NCI-H1048 (cell line): ENCODE data around the gene LRRC34.

Experiments
- DNase-seq: peaks from one replicate; lab custom pipeline; 2025; lab: John Stamatoyannopoulos, UW

Gene LRRC34

DNA sequence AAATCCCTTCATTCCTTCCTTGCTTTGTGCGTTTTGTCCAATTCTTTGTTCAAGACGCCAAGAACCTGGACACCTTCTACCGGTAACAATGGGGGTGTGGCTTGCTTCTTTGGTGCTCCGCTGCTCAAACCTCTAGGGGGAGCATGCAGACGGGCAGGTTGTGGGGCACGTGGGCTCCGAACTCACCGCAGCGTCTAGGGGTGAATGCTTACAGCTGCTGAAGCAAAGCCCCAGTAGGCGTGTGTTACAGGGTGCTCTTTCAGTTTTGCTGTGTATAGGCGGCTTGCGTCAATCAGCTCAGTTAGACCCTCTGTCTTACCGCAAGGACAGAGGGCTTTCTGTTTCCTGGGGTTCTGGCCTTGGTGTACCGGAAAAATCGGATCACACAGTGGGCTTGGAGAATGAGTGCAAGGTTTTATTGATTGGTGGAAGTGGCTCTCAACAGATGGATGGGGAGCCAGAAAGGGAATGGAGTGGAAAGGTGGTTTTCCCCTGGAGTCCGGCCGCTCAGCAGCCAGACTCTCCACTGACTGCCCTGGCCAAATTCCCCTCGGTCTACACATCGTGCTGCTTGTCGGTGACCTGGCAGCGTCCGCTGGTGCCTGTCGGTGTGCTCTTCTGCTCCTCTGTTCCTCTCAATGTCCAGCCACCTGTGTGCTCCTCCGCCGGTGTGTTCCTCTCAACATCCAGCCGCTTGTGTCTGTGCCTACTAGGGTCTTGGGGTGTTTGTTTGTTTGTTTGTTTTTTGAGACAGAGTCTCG lies 1.2 kb upstream of the LRRC34 start:
- no peak for DNase-seq

DNA sequence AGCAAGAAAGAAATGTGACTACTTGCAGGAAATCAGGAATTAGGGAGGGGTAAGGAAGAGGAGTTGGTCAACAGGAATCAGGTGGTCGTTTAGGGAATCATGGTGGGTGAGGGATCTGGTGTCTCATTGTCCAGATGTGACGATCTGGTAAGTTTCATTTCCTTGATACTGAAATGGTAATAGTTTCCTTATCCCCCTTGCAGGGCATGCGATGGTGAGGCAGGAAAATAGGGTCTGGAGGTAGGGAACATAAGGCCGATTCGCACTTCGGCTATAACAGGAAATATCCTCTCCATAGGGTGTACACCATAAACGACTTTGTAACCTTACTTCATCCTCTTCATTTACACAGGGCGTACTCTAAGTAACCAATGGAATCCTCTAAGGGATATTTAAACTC lies 574 bp upstream of the LRRC34 start:
- DNase-seq, result no peak

DNA sequence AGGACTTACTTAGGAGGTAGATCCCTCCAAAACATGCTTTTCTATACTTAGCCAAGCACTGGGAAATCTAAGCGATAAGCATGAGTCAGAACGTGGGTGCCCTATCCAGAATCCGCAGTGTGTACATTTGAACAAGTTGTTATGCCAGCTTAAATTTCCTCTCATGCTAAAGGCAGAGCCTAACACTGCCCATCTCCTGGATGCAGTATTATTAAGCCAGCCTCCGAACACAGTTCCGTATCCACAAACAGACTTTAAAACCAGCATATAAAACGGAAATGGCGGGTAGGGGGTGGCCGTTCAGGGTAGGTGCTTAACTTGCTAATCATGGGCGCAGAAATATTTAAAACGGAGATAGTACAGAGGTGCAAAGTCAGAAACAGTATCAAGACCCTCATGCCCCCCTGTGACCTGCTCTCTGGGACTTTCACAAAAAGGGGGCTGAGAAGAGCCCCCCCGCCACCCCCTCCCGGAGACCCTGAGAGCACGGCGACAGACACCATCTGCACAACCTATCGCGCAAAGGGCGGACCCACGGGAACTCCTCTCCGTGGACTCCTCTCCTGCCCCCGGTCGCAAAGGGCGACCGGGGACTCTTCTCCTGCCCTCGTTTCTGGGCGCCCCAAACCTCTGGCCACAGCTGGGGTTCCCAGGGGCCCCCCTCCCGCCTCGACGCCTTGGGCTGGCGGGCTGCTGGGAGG lies 923 bp downstream of the LRRC34 start:
- DNase-seq, result no peak

DNA sequence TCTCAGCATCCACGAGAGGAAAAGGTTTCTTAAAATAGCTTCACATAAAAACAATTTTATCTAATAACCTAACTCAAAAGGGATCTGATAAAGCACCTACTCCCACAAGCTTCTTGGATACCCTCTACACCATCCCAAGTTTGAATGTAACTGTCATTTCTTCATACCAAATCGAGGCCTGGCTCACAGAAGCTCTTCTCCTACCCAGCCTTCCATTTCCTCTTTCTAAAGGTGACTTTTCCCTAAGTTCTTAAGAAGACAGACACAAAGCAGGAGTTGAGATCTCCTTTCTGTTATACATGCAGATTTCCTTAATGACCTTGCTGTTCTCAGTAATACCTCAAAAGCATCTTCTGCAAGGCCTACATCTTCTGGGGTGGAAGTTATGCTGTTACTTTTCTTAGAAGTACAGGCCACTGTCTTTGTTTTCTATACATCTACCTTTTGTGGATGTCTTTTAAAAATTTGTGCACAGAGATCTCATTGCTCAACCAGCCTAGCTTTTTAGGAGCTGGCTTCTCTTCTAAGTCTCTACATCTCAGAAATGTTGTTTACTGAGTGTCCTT lies 3.4 kb downstream of the LRRC34 start:
- no peak for DNase-seq

DNA sequence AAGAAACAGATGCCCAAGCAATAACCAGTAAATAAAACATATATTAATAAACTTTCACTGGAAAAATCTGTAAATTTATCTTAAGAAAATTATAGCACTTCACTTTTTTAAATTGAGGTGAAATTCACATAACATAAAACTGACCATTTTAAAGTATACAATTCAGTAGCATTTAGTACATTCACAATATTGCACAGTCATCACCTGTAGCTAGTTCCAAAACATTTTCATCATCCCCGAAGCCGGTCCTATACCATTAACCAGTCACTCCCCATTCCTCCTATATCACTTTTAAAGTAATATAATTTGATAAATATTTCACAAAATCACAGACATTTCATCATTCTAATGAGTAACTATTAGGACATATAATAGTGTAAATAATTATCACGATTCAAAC lies 8.0 kb downstream of the LRRC34 start:
- no peak for DNase-seq

DNA sequence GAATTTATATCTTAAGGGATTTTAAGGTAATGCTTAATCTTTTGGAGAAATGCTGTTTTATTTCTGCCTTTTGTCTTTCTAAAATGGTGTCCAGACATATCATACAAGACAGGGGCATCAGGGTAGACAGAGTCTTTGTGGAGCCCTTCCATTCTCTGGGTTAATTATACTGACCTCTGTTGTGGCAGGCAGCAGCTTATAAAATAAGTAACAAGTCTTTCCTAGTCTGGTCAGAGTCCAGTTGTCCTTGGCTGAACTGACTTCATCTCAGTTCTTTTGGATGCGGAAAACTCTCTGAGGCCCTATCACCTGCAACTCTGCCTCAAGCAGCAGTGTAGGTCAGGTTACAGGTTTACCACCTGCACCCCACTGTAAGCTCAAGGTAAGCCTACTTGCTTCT lies 20.3 kb downstream of the LRRC34 start:
- DNase-seq, result no peak

DNA sequence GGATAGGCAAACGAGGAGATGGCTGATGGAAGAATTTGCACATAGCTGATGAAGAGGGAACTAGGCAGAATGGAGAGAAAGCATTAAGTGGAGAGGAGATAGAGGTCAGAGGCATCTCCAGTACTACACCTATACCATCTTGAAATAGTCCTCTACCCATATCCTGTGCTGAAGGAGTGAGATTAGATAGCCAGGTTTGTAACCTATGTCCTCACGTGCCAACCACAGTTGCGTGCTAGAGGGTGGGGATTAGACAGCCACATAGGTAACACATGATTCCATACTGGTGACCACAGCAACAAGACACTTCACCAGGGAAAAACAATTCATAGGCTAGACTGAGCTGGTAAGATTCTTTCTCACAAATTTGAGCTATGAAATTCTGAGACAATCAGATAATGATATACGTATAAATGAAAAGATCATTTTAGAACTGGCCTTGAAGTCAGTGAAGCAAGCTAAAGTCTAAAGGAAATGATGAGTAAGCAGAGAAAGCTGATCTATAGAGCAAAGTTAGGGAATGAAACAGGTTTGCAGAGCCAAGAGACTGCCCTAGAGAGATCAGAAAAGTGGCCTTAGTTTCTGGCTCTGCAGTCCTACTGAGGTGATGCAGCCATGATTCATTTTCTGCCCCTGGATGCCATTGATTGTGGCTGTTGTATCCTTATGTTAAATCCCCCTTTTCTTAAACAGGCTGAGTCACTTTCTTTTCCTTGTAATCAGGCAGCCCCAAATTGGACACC lies 21.8 kb downstream of the LRRC34 start:
- DNase-seq, result no peak

DNA sequence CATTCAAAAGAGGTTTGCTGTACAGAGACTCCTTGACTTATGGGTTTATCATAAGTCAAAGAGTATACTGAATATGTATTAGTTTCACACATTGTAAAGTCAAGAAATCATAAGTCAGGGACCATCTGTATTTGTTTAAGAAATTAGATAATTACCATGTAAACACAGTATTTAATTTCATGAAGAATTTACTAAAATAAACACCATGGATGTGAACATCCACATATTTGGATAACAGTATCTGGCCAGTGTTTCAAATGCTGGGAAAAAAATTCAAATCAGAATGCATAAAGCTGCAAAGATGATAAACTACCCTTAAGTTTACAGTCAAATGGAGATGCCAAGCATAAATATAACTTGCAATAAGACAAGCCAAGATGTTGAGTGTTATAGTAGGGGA lies 22.5 kb downstream of the LRRC34 start:
- DNase-seq, result no peak

DNA sequence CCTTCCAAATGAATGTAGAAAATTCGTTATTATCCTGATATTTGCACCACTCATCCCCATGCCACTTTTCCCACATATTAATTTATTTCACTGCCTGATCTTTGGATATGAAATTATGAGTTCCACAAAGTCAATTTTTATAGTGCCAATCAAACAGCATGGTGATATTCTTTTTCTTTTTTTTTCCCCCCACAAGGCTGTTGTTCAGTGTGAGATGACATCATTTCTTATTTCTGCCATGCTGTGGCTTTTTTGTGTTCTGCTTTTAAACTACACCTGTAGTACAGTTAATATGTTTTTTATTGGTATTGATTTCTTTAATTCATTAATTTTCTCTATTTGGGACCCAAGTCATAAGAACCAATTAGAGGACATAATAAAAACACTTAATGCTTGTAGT lies 24.9 kb downstream of the LRRC34 start:
- DNase-seq, result no peak

DNA sequence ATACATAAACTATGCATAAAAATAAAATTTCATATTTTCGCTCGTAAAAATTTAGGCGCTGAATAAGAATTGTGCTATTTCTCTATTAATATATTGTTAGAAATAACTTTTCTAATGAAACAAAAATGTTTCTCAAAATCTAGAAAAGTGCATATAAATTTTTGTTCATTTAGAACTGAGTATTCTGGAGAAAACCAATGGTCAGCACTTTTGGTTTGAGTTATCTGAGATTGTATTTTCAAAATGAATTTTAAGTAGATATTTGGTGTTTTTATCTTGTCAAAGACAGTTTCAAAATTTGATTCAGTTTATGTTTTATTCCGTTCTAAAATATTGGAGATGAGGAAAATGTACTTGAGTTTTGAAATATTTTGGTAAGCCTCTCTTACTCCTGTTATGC lies 25.6 kb downstream of the LRRC34 start:
- no peak for DNase-seq

DNA sequence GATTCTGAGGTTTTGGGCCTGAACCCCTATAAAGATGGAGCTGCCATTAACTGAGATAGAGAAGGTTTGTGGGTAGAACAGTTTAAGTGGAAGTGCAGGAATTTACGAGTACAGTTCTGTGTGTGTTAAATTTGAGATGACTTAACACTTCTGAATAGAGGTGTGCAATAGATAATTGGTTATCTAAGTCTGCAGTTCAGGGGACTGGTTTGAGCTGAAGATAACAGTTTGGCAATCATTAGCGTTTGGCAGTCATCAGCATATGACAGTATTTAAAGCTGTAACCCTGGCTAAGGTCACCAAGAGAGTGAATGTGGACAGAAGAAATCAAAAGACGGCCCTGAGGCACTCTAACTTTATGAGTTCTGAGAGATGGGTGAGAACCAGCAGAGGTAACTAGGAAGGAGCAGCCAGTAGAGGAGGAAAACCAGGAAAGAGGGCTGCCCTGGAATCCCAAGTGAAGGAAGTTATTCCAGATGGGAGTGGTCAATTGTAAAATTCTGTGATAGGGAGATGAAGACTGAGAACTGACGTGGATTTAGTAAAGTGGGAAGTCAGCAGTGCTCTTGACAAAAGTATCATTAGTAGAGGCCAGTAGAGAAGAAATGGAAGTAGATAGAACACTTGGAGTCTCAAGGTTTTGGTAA lies 31.4 kb downstream of the LRRC34 start:
- DNase-seq, result no peak

DNA sequence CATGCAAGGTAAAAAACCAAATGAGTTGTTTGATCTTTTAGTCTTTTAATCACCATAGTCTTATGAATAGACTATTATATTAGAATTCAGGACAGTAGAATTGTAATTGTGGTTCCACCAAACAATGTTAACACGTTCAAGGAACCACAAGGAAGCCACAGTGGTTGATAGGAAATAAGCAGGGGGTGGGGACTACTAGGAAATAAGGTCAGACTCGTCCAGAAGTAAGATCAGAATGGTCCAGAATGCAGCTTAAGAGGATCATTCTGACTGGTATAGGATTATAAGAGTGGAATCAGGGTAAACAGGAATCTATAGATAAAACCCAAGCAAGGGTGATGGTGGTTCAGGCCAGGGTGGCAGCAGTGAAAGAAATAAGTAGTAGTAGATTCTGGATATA lies 32.0 kb downstream of the LRRC34 start:
- DNase-seq, result no peak

DNA sequence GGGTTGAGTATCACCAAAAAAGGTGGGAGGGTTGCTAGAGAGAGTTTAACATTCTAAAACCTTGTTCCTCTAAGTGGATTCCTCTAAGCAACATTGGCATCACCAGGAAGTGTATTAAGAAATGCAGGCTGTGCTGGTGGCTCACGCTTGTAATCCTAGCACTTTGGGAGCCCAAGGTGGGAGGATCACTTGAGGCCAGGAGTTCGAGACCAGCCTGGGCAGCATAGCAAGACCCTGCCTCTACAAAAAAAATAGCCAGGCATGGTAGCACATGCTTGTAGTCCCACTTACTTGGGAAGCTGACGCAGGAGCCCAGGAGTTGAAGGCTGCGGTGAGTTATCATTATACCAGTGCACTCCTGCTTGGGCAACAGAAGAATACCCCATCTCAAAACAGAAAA lies 34.9 kb downstream of the LRRC34 start:
- DNase-seq, result no peak

DNA sequence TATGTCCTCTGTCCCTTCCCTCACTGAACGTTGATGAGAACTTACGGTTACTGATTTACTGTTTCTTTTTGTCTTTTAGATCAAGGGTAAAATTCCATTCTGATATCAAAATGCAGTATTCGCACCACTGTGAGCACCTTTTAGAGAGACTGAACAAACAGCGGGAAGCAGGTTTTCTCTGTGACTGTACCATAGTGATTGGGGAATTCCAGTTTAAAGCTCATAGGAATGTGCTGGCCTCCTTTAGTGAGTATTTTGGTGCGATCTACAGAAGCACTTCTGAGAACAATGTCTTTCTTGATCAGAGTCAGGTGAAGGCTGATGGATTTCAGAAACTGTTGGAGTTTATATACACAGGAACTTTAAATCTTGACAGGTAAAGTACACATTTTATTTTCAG lies 38.5 kb downstream of the LRRC34 start:
- no peak for DNase-seq

DNA sequence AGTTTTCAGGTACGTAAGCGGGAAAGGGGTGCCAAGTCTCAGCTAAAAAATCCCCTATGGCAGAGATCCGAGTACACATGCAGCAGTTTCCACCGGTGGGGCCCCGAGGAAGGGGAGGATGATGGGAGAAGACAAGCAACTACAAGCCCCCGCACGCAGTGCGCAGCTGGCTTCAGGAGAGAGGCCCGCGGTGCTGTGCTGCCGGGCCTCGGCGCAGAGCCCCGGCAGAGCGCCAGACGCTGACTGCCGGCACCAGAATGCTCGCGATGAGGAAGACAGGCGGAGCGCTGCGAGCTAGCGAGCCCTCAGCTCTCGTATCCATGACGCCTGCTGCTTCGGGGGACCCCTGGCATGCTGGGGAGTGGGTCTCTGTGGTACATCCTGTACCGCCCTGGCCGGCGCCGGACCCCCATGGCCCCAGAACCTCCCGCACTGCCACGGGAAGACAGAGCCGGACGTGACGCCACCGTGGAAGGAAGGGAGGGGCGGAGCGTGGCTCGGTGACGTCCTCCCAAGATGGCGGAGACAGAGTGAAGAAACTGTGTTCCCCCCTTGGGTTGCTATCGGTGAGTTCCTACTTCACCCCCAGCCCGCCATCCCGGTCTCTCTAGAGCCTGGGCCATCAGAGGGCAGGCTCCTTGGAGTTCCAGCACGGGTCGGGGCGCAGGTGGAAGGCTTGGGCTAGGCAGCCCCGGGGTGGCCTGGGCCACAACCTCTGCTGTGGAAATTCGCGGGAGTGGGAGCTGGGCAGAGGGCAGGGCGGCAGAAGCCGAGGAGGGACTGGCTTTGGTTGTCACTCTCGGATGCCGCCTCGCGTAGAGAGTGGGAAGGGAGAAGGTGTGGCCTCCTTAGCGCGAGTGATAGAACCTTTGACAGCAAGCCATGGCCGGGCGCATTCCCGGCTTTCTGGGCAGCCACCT lies 39.5 kb downstream of the LRRC34 start, which contains the start of gene MYNN:
MYNN (plus strand) TSS at position 500 of the 920 bp plus-strand sequence. CDS start 900 bp downstream, outside the sequence.
- DNase-seq, result peak; percentile 48

DNA sequence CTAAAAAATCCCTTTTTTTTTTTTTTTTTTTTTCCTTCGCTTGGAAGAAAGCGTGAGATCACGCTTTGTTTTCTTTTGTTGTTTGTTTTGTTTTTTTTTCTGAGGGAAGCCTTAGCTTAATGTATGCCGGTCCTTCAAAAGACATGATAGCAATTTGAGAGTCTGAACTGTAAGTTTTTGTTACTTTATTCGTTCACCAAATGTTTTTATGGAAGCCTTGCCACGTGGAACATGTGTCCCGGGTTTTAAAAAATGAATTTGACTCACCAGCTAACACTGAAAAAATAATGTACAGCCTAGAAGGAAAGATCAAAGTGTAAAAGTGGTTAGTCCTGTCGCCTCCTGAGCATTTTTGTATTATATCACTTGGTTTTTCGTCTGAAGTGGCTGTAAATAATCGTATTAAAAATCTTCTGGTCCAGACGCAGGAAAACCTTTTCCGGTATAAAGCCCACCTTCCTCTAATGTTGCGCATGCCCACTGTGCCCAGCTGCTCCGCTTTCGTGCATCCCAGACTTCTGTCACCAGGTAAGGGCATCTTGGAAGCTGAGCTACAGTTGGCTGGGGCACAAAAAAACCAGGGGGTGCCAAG lies 40.3 kb downstream of the LRRC34 start:
- peak; percentile 50 for DNase-seq

DNA sequence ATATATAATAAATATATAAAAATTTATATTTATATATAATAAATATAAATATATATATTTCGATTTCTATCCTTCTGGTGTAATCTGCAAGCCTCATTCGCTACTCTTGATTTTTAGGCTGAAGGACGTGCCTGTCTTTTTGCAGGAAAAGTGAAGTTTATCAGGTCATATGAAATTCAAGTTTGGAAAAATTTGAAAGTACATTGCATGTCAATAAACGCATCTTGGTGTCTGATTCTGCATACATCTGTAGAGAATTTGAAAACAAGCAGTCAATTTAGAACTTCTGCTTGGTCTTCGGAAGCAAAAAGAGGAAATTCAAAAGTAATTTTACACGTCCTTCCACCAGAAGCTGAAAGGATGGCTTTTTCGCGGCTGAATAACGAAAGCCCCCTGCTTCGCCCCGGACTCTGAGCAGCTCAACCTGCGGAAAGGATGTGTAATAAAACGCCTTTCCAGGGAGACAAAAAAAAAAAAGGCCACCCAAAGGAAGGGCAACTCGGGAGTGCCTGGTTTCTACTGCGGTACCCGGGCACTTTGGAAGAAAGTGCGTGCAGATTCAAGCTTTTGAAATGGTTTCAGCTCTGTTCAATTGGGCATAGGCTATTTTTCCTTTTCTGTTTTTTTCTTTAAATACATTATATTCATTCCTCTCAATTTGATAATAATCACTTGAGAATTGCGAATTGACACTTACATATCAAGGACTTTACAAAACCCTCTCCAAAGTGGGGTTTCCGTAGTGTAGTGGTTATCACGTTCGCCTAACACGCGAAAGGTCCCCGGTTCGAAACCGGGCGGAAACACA lies 41.0 kb downstream of the LRRC34 start:
- DNase-seq, result peak; percentile 67

DNA sequence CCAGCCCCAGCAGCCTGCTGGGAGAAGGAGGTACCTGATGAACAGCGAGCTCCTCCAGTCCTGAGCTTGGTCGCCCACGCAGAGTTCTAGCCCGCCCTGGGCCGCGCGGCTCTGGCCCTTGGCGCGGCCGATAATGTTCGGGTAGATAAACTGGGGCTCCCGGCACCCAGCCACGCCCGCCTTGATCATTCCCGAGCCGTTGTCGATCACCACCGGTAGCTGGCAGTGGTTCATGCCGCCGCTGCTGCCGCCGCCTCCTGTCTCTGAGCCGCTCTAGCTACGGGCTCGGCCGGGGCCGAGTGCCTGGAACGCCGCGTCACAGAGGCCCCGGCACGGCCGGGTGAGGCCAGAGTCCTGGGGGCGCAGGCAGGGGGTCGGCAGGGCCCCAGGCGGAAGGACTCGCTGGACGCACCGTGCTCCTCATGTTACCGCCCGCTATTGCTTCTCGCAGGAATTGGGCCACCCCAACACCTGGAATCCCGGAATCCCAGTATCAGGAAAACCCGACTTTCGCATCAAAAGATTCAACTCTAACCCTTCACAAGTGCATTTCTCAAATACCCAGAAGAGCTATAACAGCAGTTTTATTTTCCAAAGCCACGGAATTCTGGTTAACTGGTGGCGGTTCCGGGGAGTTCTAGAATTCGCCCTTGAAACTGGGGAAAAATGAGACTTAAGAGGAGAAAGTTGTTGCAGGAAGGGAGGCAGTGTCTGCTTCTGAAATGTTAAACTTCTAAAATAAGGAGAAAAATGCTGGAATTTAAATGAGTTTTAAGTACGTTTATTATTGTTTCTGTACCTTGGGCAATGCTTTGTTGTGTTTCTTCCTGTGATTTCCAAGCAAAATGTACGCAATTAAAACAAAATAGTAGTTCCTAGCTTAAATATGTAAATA lies 43.2 kb downstream of the LRRC34 start, which contains the start of gene ACTRT3:
ACTRT3 (minus strand) TSS at position 275 of the 895 bp plus-strand sequence; CDS start at position 234, 41 bp downstream.
- no peak for DNase-seq
